HG03066 (cell line): Measurements from ENCODE around the gene DHX15.

Experiments used
- ATAC-seq: cut with Tn5 transposase; IDR thresholded peaks from one replicate; pipeline ENCODE4 v1.9.1; 2021; ENCODE audit warnings: low read depth; ENCODE audit not compliant: unreplicated experiment

Gene DHX15

DNA sequence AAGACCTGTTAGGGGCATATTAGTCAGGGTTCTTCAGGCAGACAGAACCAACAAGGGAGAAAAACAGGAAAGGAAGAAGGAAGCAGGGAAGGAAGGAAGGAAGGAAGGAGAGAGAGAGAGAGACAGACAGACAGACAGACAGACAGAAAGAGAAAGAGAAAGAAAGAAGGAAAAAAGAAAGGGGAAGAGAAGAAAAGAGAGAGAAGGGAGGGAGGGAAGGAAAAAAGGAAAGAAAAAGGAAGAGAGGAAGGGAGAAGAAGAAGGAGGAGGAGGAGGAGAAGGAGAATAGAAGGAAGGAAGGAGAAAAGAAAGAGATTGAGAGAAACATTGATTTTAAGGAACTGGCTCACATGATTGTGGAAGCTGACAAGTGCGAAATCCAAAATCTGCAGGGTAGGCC is 89.0 kb downstream of the DHX15 start:
- ATAC-seq, result no peak

DNA sequence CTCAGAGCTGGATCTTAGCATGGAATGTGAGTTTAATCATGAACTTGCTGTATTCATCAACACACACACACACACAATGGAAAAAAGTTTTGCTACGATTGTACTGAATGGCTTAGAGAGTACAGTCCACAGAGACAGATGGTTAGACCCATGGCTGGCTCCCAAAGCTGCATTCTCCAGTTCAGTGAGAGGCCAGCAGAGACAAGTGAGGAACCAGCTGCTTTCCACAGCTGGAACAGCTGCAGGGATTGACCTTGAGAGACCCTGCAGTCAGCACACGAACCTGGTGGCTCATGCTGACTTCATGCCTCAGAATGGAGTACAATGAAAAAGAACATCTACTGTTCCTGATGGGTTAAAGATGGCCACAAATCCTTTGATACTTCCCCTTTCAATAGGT is 94.5 kb downstream of the DHX15 start:
- ATAC-seq, result no peak

- ATAC-seq, result peak; percentile 87
Observed at GRCh38 chr4:24488399-24489164, 95.8 kb downstream of the DHX15 start.

DNA sequence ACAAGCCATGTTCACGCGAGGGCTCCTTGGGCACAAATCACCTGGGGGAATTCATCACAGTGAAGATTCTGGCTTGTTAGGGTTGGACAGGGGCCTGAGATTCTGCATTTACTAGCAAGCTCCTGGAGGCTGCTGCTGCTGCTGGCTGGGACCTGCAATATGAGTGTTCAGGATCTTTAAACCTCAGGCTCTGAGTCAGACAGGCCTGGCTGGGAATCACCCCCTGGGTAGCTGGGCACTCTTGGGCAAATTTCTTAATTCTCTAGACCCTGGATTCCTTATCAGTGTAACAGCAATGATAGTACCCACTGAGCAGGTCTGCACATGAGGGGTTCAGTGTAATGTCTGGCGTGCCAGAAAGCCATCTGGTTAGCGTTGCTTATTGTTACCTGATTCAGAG is 101.5 kb downstream of the DHX15 start:
- no peak for ATAC-seq

GRCh38 chr4:24477919-24478318 is 106.4 kb downstream of the DHX15 start:
- ATAC-seq, result no peak
